Testis (tissue), 3 donors: ENCODE data around the gene CFDP1. TPM values are rescaled to one million over a fixed set of nuclear protein-coding genes. Genes with fewer than 3 reads are reported as not detected.

Experiments
- DNase-seq: peaks from one replicate; pipeline ENCODE4 v3.0.0-alpha.2; 2019
- H3K27ac ChIP-seq, 2 donors: fragments of 200-600 bp; sonication (generic); one replicate each; pipeline ENCODE4 v1.5.1; 2019
- H3K27me3 ChIP-seq: fragments of 200-600 bp; sonication (generic); one replicate; pipeline ENCODE4 v1.5.1; 2019
- H3K36me3 ChIP-seq: fragments of 200-600 bp; sonication (generic); one replicate; pipeline ENCODE4 v1.5.1; 2017; ENCODE audit warnings: low read depth; ENCODE audit errors: missing control alignments
- H3K4me1 ChIP-seq: fragments of 200-600 bp; sonication (generic); one replicate; pipeline ENCODE4 v1.5.1; 2019
- H3K4me3 ChIP-seq, 2 donors: fragments of 200-600 bp; sonication (generic); one replicate each; pipeline ENCODE4 v1.5.1; 2017 to 2019
- H3K9me3 ChIP-seq: fragments of 200-600 bp; sonication (generic); one replicate; pipeline ENCODE4 v1.5.1; 2017
- POLR2A ChIP-seq: fragments of 450-650 bp; IDR thresholded peaks from one replicate; pipeline ENCODE4 v1.6.1; 2017; ENCODE audit warnings: antibody characterized with exemption, mild to moderate bottlenecking, moderate library complexity
- WGBS, 2 donors: methylation state at CpG; one replicate each; pipeline ENCODE4 v1.1.5; 2018; 5-methylcytosine and 5-hydroxymethylcytosine counted together
- intact Hi-C: fragments of 100-400 bp; cut with DNase I; formaldehyde crosslinking; loops from one replicate; pipeline ENCODE4 v1.15.1; 2023; ENCODE audit warnings: low total_unique reads
- polyA plus RNA-seq: library from polyadenylated mRNA; stranded (reverse); fragments of 350-450 nt; fragmentation: Illumina TruSeq; extraction: RNeasy Lipid Tissue Mini Kit (QIAGEN cat#74804); gene quantifications from one replicate; pipeline ENCODE4 v1.2.3, GENCODE V29; 2014; ENCODE audit warnings: low read depth, low replicate concordance; ENCODE audit not compliant: insufficient read depth
- total RNA-seq, 2 donors: library from RNA; depleted of rRNA; stranded (reverse); fragments of >200 nt; gene quantifications; one replicate each; pipeline ENCODE4 v1.2.3, GENCODE V29; 2016
- TF ChIP-seq, protein P1 (sequence below), 3 experiments: fragments of 450-650 bp in 2 of 3; fragments of 200-600 bp in 1 of 3; sonication (generic) in 1 of 3; IDR thresholded peaks; one replicate each; pipeline ENCODE4 v1.5.1; 2016 to 2019; ENCODE audit warnings: antibody characterized with exemption in 3 of 3, mild to moderate bottlenecking in 2 of 3, moderate library complexity in 1 of 3

CFDP1 gene
- total and polyA plus RNA-seq, 3 donors from 2014 or later, result 111 to 133 (median 127) TPM

DNA sequence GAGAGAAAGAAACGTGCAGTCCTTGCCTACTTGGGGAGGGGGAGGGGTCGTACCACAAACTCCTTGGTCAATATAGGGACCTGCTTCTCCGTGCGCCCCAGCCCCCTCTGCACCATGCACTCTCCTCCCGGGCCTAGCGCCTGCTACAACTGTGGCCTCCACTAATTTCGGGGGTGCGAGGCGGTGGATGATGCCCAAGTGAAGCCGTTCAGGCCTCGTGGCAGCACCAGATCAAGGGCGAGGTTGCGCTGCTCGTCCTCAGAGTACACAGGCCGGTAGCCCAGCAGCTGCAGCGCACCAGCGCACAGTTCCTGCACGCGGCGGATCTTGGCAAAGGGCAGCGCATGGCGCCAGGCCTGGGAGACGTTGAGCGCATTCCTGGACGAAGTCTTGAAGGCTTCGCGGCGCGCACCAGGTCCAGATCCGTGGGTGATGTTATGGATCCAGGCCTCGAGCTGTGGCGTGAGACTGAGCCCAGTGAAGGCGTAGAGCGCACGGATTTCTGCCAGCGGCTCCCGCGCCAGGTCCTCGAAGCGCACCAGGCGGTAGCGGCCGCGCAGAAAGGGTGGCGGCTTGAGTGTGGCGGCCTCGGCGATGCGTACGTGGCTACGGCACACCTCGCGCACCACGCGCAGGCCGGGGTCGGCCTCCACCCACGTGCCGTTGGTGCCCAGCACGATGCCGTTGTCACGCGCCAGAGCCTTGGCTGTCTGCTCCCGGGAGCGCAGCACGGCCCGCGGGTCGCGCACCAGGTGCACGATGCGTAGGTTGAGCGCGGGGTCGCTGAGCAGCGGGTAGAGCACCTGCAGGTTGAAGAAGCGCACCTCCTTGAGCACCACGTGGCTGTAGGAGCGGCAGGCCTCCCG lies 45.4 kb upstream of the CFDP1 start:
- WGBS, 2 donors, result 64 to 85% methylated on average over 29 to 80 of the region's 80 CpGs
- no peak for DNase-seq
- no peaks in the 10 kb centered on the region for H3K4me1 ChIP-seq
- no peak overlapping the region for H3K27ac ChIP-seq
- H3K36me3 ChIP-seq, result no peaks in the 10 kb centered on the region
- TF ChIP-seq, protein P1, sequence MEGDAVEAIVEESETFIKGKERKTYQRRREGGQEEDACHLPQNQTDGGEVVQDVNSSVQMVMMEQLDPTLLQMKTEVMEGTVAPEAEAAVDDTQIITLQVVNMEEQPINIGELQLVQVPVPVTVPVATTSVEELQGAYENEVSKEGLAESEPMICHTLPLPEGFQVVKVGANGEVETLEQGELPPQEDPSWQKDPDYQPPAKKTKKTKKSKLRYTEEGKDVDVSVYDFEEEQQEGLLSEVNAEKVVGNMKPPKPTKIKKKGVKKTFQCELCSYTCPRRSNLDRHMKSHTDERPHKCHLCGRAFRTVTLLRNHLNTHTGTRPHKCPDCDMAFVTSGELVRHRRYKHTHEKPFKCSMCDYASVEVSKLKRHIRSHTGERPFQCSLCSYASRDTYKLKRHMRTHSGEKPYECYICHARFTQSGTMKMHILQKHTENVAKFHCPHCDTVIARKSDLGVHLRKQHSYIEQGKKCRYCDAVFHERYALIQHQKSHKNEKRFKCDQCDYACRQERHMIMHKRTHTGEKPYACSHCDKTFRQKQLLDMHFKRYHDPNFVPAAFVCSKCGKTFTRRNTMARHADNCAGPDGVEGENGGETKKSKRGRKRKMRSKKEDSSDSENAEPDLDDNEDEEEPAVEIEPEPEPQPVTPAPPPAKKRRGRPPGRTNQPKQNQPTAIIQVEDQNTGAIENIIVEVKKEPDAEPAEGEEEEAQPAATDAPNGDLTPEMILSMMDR (IDR thresholded peaks at IDR 0.05), result no peak
- no peak for TF ChIP-seq POLR2A
- no peaks in the 10 kb centered on the region for H3K27me3 ChIP-seq
- peak overlapping the region in 1 of 2 donors; percentile 18 for H3K4me3 ChIP-seq
- no peaks in the 10 kb centered on the region for H3K9me3 ChIP-seq
- intact Hi-C loops, result no loop called here

DNA sequence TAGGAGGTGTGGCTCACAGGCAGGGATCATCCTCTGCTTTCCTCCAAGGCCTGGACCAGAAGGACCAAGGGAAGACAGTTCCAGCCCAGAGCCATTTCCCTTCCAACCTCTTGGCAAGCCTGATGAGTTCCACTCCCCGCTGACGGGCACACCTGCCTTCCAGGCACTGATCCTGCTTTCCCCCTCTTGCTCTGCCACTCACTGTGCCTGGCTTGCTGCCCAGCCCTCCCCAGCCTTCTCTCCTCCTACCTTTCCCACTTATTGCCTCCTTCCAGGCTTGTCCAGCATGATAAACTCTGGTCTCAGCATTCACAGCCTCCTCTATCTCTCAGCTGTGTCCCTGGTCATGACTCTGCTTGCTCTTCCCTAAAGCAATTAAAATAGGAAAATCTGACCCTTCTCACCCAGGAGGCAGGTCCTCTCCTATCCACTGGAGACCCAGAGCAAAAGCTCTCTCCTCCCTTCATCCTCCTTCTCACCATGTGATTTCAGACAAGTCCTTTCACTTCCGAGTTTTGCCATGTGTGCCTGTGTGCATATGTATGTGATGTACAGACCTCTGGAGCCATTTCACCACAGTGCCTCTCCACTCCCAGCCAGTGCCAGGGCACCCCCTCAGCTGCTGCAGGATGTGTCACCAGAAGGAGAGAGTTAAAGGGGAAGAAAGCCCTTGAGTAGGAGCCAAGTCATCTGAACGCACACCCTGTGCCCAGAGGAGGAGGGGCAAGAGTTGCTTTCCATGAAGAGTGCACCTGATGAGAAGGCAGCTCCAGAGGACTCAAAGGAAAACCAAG lies 44.6 kb upstream of the CFDP1 start:
- DNase-seq, result no peak
- no peak for TF ChIP-seq POLR2A
- TF ChIP-seq, protein P1 (IDR thresholded peaks at IDR 0.05), result no peak

DNA sequence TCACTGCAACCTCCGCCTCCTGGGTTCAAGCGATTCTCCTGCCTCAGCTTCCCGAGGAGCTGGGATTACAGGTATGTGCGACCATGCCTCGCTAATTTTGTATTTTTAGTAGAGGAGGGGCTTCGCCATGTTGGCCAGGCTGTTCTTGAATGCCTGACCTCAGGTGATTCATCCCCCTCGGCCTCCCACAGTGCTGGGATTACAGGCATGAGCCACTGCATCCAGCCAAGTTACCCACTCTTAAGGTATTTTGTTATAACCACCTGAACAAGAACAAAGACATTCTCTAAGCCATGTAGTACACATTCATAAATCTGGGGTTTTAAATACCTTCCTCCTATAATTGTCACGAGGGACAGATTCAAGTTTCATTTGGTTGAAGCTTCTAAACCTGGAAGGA lies 43.5 kb upstream of the CFDP1 start:
- intact Hi-C loops, result no loop called here
- H3K27ac ChIP-seq, result no peak overlapping the region
- 86 to 89% methylated on average over 8 of the region's 8 CpGs for WGBS, 2 donors
- no peak overlapping the region for H3K4me3 ChIP-seq
- DNase-seq, result no peak
- no peak for TF ChIP-seq POLR2A
- TF ChIP-seq, protein P1 (IDR thresholded peaks at IDR 0.05), result no peak
- H3K9me3 ChIP-seq, result no peaks in the 10 kb centered on the region
- no peaks in the 10 kb centered on the region for H3K27me3 ChIP-seq
- no peaks in the 10 kb centered on the region for H3K36me3 ChIP-seq
- no peaks in the 10 kb centered on the region for H3K4me1 ChIP-seq

More for the DNA sequence above, 44.6 kb upstream of the CFDP1 start:
- intact Hi-C loops, result no loop called here
- H3K27me3 ChIP-seq, result no peaks in the 10 kb centered on the region
- H3K4me3 ChIP-seq, result no peak overlapping the region
- H3K36me3 ChIP-seq, result no peaks in the 10 kb centered on the region
- no peaks in the 10 kb centered on the region for H3K9me3 ChIP-seq
- WGBS, 2 donors, result 34 to 41% methylated on average over 4 of the region's 4 CpGs
- H3K4me1 ChIP-seq, result no peaks in the 10 kb centered on the region
- H3K27ac ChIP-seq, result no peak overlapping the region

DNA sequence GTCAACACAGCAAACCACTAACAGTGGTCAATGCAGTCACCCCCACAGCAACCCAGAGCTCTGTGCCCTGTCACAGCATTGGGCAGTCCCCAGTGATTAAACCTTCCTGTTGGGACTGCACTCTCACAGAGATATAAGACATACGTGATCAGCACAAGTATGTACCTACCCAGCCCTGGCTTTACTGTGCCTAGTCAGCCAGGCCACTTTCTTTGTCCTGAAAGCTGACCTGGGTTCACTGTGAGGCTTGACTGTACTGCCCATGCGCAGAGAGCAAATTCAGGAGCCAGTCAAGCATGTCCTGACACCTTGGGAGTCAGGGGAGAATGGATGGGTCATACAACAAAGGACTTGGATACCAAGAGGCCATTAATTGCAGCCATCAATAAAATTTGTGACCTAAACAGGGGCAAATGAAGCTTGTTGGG lies 42.1 kb upstream of the CFDP1 start:
- Histone ChIP-seq H3K9me3 (no peaks in the 10 kb centered on the region), H3K36me3 (no peaks in the 10 kb centered on the region), H3K27me3 (no peaks in the 10 kb centered on the region), H3K4me3 (no peak overlapping the region), H3K4me1 (no peaks in the 10 kb centered on the region), H3K27ac (no peak overlapping the region)
- DNase-seq, result no peak
- intact Hi-C loops, result no loop called here
- WGBS, 2 donors, result 89 to 94% methylated on average over 2 of the region's 2 CpGs
- TF ChIP-seq POLR2A, result no peak
- TF ChIP-seq, protein P1 (IDR thresholded peaks at IDR 0.05), result no peak
